ENCODE results near the gene MEF2A.

The MEF2A gene

DNA sequence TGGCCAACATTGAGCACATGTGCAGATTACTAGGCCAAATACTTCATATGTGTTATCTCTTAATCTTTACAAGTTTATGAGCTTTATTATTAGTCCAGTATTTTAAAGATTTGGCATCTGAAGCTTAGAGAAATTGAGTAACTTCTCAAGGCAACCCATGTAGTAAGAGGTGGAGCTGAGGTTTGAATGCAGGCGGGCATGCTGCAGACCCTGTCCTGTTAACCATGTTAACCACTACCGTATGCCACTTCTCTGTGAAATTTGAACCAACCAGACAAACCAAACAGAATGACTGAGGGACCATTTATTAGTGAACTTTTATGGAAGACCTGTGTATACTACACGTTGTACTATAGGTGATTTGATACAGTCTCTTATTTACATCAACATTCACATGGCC lies 49.7 kb downstream of the MEF2A start:
- no peaks in the 10 kb centered on the region for H3K27me3 ChIP-seq
- TF ChIP-seq, protein P1, sequence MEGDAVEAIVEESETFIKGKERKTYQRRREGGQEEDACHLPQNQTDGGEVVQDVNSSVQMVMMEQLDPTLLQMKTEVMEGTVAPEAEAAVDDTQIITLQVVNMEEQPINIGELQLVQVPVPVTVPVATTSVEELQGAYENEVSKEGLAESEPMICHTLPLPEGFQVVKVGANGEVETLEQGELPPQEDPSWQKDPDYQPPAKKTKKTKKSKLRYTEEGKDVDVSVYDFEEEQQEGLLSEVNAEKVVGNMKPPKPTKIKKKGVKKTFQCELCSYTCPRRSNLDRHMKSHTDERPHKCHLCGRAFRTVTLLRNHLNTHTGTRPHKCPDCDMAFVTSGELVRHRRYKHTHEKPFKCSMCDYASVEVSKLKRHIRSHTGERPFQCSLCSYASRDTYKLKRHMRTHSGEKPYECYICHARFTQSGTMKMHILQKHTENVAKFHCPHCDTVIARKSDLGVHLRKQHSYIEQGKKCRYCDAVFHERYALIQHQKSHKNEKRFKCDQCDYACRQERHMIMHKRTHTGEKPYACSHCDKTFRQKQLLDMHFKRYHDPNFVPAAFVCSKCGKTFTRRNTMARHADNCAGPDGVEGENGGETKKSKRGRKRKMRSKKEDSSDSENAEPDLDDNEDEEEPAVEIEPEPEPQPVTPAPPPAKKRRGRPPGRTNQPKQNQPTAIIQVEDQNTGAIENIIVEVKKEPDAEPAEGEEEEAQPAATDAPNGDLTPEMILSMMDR (IDR thresholded peaks at IDR 0.05) = no peak
- peaks cover 0 to 67% (median 23%) of the 10 kb centered on the region in 4 donors for H3K4me1 ChIP-seq
- H3K27ac ChIP-seq = no peak overlapping the region
- H3K9me3 ChIP-seq = no peaks in the 10 kb centered on the region
- no peak overlapping the region for H3K4me3 ChIP-seq
- no peaks in the 10 kb centered on the region for H3K36me3 ChIP-seq
- DNase-seq = no peak
- intact Hi-C loops (cut with DNase I; ENCODE audit: low total_unique reads) = no loop called here

DNA sequence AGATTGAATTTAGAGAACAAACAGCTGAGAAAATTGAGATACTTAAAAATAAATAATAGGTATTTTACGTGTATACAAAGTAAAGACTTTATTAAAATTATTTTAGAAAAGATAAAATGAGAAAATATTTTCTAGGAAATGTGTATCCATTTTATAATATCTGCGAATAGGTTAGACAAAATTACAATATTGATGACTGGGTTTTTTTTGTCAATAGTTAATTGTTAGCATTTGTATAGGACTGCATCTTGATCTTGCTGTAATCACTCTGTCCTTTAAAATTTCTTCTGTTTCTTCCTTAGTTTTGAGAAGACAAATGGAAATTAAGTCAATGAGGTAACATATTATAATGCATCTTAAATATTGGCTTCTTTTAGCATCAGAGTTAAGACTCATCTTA lies 50.3 kb downstream of the MEF2A start:
- no peaks in the 10 kb centered on the region for H3K36me3 ChIP-seq
- H3K9me3 ChIP-seq = no peaks in the 10 kb centered on the region
- peaks cover 0 to 67% (median 23%) of the 10 kb centered on the region in 4 donors for H3K4me1 ChIP-seq
- no peaks in the 10 kb centered on the region for H3K27me3 ChIP-seq
- H3K4me3 ChIP-seq = no peak overlapping the region
- intact Hi-C loops (cut with DNase I; ENCODE audit: low total_unique reads) = no loop called here
- no peak overlapping the region for H3K27ac ChIP-seq
- no peak for DNase-seq
- TF ChIP-seq, protein P1 (IDR thresholded peaks at IDR 0.05) = no peak

GRCh38 chr15:99616773-99617342 lies 51.1 kb downstream of the MEF2A start:
- no peak for DNase-seq
- TF ChIP-seq, protein P1 (IDR thresholded peaks at IDR 0.05) = no peak
- H3K27me3 ChIP-seq = no peaks in the 10 kb centered on the region
- no peak overlapping the region for H3K27ac ChIP-seq
- no peak overlapping the region for H3K4me3 ChIP-seq
- H3K9me3 ChIP-seq = no peaks in the 10 kb centered on the region
- no peaks in the 10 kb centered on the region for H3K36me3 ChIP-seq
- intact Hi-C loops (cut with DNase I; ENCODE audit: low total_unique reads) = no loop called here
- H3K4me1 ChIP-seq = peaks cover 0 to 67% (median 23%) of the 10 kb centered on the region in 4 donors

DNA sequence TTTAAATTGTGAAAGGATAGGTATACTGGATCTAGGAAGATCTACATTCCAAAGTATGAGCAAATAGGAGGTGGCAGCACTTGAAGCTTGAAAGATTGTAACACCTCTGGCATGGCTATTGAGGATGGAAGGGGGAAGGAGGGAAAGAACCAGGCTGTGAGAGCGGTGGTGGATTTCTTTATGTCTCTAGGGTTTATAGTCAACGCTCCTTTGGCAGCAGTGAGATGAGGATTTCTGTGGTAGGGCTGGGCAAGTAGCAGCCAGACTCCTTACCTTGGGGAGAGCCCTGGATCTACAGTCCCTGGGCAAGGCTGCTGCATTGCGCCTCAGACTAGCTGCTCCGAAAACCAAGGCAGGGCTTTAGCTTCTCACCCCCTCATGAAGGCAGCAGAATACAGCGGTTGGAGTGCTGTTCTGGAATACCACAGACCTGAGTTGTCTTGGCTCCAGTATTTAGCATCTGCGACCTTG lies 53.2 kb downstream of the MEF2A start:
- no peaks in the 10 kb centered on the region for H3K27me3 ChIP-seq
- H3K4me1 ChIP-seq = peaks cover 0 to 60% (median 21%) of the 10 kb centered on the region in 4 donors
- no peaks in the 10 kb centered on the region for H3K36me3 ChIP-seq
- DNase-seq = no peak
- TF ChIP-seq, protein P1 (IDR thresholded peaks at IDR 0.05) = no peak
- H3K27ac ChIP-seq = no peak overlapping the region
- no peak overlapping the region for H3K4me3 ChIP-seq
- no peaks in the 10 kb centered on the region for H3K9me3 ChIP-seq
- intact Hi-C loops (cut with DNase I; ENCODE audit: low total_unique reads) = no loop called here

- H3K27ac ChIP-seq = no peak overlapping the region
- peaks cover 0 to 53% (median 15%) of the 10 kb centered on the region in 4 donors for H3K4me1 ChIP-seq
- H3K36me3 ChIP-seq = no peaks in the 10 kb centered on the region
- intact Hi-C loops (cut with DNase I; ENCODE audit: low total_unique reads) = no loop called here
- no peak overlapping the region for H3K4me3 ChIP-seq
- no peaks in the 10 kb centered on the region for H3K27me3 ChIP-seq
- TF ChIP-seq, protein P1 (IDR thresholded peaks at IDR 0.05) = no peak
- no peak for DNase-seq
- H3K9me3 ChIP-seq = no peaks in the 10 kb centered on the region
These were observed 53.9 kb downstream of the MEF2A start for GRCh38 chr15:99619712-99620111.
